Hematopoietic multipotent progenitor cell treated with erythropoietin and hydrocortisone succinate and interleukin-3 and kit ligand, for 4 days (in vitro differentiated cells): ENCODE results near the gene GPR108.
"Not testable (repeated sequence)": the region's sequence is repeated elsewhere in the genome, so short reads cannot be mapped to it uniquely, and the experiment has no call there.

Source experiments
- DNase-seq: peaks from one replicate; pipeline ENCODE4 v3.0.0-alpha.2; 2015

GPR108 gene

GRCh38 chr19:6718741-6719539 lies 18.4 kb downstream of the GPR108 start:
- peak; percentile 71 for DNase-seq

GRCh38 chr19:6718111-6718740 lies 19.2 kb downstream of the GPR108 start:
- no peak for DNase-seq

GRCh38 chr19:6717441-6717971 lies 19.9 kb downstream of the GPR108 start:
- no peak for DNase-seq

GRCh38 chr19:6717036-6717435 lies 20.3 kb downstream of the GPR108 start:
- DNase-seq: no peak

- DNase-seq: no peak
Measured at GRCh38 chr19:6716610-6716970, 20.8 kb downstream of the GPR108 start.

- DNase-seq: no peak
Measured at GRCh38 chr19:6714749-6715555, 22.4 kb downstream of the GPR108 start.

GRCh38 chr19:6713773-6714692 lies 23.3 kb downstream of the GPR108 start:
- DNase-seq: no peak

GRCh38 chr19:6712692-6713670 lies 24.4 kb downstream of the GPR108 start:
- no peak for DNase-seq

- no peak for DNase-seq
Measured at GRCh38 chr19:6712231-6712630, 25.1 kb downstream of the GPR108 start.

- DNase-seq: no peak
Measured at GRCh38 chr19:6711605-6712004, 25.8 kb downstream of the GPR108 start.

- DNase-seq: no peak
Measured at GRCh38 chr19:6711078-6711361, 26.4 kb downstream of the GPR108 start.

GRCh38 chr19:6710273-6711077 lies 26.9 kb downstream of the GPR108 start:
- DNase-seq: no peak

- DNase-seq: no peak
Measured at GRCh38 chr19:6709549-6709948, 27.8 kb downstream of the GPR108 start.

GRCh38 chr19:6708913-6709312 lies 28.5 kb downstream of the GPR108 start:
- DNase-seq: not testable (repeated sequence)

GRCh38 chr19:6708346-6708745 lies 29.0 kb downstream of the GPR108 start:
- no peak for DNase-seq

- no peak for DNase-seq
Measured at GRCh38 chr19:6707658-6708018, 29.7 kb downstream of the GPR108 start.

- DNase-seq: no peak
Measured at GRCh38 chr19:6707011-6707657, 30.2 kb downstream of the GPR108 start.

GRCh38 chr19:6706633-6706958 lies 30.8 kb downstream of the GPR108 start:
- no peak for DNase-seq

- no peak for DNase-seq
Measured at GRCh38 chr19:6705931-6706632, 31.3 kb downstream of the GPR108 start.
